ENCODE measurements around the gene SERPINB5.

The SERPINB5 gene

DNA sequence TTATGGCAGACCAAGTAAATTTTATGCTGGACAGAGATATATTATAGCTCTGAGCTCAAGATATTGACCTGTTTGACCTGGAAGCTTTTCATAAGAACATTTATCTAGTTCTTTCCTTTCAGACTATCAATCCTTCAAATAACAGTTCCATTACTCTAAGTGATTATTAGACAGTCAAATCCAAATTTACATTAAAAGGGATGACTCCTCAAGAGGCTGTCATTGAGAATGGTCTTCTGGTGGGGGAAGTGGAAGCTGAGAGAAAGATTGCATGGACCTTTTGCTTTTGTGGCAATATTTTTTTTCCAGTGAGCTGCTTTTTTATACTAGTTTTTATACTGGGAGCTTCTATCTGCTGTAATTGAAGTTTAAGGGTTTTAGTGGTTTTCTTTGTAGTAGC is 50.5 kb downstream of the SERPINB5 start:
- no peak for DNase-seq (ENCODE audit: low read depth in 2 of 2)

DNA sequence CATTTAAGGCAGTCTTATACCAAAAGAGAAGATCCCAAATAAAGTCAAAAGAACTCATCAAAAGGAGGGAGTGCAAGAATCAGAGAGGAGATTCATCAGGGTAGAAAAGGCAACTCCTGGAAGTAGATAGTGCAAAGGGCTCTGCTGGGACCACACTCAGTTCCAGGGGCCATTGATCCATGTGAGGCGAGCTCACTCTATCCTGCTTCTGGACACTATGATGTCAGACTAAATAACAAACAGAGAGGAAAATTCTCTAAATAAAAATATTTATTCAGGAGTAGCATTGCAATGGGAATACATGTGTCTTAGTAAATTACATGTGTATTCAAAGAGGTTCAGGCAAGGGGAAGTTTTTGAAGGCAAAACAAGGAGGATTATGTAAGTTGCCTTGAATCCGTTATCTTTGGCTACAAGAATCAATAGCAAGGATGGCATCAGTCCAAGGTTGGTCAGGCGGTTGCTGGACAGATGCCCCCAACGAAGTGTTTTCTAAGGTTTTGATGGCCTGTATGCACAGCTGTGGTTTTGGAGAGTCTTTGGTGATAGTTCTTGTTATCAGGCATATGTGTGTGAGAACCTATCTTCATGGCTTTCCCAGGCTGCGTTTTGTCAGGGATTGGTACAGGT is 52.2 kb downstream of the SERPINB5 start:
- DNase-seq (ENCODE audit: low read depth in 2 of 2): no peak

DNA sequence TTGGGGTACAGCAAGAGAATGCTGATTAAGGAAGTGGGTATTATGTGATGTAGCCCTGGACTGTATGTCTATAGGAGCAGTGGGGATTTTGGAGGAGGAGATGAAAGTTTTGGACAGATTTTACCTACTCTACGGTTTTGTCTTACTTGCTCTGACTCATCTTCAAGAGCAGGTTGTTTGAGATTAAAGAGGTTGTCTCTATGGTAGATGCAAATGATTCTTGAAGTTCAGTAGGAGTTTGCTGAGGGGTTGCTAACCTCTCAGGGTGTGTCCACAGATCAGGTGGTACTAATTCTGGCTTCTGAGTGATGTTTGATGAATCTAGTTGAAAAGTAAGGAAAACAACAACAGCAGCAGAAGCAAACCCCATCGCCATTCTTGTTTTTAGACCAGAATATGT is 55.7 kb downstream of the SERPINB5 start:
- DNase-seq (ENCODE audit: low read depth in 2 of 2): no peak

DNA sequence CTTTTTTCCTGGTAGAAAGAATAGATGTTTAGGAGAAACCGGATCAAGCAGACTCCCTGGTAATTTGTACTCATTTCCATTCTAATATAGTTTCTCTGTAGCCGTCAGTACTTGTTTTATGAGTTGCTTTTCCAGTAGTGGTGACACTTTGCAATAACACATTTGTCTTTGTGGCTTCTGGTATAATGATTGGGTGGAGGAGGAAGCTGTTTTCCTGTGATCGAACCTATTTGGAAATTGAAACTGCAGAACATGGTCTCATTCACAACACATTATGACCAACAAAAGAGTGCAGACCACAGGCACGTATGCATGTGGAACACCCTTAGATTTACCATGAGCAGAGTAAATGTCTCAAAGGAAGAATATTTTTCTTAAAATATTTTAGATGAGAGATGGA is 57.9 kb downstream of the SERPINB5 start:
- no peak for DNase-seq (ENCODE audit: low read depth in 2 of 2)

DNA sequence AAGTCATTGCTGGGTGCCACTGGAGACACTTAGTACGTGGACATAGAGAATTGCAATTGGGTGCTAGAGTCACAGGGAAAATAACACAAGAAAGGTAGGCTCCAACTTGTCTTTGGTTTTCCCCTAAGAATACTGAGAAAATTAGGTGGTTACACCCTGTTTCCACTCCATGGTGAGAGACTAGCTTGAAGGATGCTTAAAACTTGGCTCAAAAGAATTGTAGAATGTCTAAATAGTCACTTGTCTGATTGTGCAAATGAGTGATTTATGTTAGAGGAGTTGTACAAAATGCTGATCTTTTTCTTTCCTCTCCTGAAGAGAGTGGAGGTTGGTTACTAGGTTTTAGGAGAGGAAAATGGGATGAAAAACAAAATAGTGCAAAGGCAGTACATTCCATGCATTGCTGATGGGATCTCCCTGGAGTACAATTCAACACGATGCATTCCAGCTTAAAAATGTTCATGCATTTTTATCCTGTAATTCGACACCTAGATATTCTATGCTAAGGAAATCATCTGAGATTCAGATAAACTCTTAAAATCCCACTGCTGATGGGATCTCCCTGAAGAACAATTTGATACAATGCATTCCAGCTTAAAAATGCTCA is 63.2 kb downstream of the SERPINB5 start:
- no peak for DNase-seq (ENCODE audit: low read depth in 2 of 2)

DNA sequence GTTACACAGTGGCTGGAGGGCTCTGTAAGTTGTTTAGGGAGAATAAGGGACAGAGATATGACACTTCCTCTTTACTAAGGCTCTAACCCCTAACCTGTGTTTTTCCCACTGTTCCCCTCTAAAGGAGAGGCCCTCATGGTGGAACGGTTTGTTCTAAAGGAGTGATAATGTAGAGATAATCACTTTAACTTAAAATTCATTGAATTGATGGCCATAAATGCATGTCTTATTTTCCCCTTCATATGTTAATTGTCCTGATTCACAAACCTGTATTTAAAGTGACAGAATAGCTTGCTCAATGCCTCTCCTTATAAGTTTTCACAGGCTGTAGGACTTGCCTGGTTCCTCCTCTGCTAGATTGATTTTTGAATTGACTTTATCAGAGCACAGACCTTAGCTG is 65.3 kb downstream of the SERPINB5 start, which contains the start of gene SERPINB12:
Gene SERPINB12 (plus strand): TSS at position 301 of the 400 bp plus-strand sequence. CDS start 13,791 bp downstream, outside the sequence.
- no peak for DNase-seq (ENCODE audit: low read depth in 2 of 2)

DNA sequence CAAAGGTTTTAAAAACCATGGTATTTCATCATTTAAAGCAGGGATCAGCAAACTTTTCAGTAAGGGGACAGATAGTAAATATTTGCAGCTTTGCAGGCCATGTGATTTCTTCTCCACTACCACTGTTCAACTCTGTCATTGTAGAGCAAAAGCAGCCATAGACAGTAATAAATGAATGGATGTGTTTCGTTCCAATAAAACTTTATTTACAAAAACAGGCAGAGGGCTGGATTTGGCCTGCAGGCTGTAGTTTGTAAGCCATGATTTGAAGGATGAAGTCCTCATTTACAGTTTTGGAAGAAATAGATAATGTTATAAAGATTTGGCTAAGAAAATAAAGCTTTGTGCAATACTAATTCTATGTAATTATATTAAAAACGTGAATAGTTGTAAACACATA is 67.3 kb downstream of the SERPINB5 start:
- DNase-seq (ENCODE audit: low read depth in 2 of 2): no peak

DNA sequence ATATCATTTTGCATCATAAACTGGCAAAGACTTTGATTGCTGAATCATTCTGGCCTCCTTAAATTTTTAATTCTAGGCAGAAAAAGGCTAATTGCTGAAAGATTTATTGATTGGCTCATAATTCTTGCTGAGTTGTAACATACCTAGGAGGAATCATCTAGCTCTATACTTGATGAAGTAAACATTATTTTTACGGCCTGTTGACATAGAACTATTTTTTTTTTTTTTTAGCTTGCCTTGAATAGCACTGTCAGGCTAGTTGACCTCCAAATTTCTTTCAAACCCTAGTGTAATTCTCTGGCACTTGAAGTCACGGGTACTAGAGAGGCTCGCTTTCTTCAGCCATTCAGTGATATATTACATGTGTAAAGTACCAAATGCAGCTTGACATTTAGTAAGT is 68.2 kb downstream of the SERPINB5 start:
- no peak for DNase-seq (ENCODE audit: low read depth in 2 of 2)

DNA sequence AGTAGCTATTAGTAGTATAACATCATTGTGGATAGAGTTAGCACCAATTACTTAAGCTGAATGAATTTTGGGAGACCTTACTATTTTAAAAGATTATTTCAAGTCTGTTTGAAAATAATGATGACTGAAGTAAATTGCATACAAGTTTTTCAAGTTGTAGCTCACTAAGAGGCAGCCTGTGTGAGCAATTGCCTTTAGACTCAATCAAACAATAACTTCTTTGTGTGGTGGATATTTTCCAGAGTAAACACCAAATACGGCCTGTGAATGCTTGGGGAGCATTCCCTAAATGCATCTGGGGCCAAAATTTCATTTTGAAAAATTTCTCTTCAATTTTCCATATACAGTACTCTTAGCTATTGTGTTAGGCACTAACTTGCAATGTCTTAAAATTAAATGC is 73.3 kb downstream of the SERPINB5 start:
- no peak for DNase-seq (ENCODE audit: low read depth in 2 of 2)

DNA sequence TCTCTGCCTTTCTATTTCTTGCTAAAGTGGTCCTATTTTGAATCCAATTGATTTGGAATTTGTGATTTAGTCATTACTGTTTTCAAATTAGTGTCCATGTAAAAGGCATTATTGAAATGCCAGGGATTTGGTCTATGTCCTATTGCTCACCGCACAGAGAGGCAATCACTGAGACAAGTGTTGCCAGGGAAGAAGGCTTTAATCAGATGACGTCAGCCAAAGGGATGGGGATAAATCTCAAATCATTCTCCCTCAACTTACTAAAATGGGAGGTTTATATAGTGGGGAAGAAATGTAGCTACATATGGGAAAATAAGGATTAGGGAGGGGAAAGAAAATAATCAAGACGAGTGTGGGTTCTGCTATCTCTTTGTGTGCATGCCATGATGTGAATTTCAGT is 75.0 kb downstream of the SERPINB5 start:
- no peak for DNase-seq (ENCODE audit: low read depth in 2 of 2)

DNA sequence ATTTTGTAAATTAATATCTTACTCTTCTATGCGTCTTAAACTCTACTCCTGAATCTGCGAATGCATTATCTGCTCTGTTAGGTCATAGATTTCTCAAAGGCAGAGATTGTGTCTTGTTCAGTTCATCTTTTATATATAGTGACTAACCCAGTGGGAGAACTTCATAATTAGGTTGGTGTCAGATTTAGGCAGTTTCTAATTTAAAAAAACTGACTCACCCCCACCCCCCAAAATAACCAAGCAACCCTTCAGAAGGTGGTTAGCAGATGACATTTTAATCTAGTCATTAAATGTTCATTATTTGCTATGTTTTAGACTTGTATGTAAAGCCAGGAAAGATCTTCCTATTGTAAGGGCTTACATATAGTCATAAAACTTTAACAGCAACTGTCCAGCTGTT is 75.8 kb downstream of the SERPINB5 start:
- DNase-seq (ENCODE audit: low read depth in 2 of 2): no peak

DNA sequence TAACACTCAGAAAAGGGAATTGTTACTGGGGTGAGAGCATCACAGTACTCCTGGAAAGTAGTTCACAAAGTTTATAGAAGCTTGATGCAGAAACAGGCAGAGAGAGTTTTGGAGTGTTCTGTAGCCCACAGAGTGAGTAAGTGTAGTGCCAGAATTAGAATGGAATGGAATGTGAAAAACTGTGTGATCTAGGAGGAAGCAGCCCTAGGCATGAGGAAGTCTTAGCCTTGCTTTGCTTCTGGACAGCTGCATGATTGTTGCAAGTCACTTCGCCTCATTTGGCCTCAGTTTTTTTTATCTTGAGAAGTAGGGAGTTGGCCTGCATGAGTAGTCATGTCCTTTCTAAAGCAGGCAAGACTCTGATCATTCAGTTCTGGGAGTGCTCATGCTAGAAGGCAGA is 76.3 kb downstream of the SERPINB5 start:
- no peak for DNase-seq (ENCODE audit: low read depth in 2 of 2)

Measured in stimulated activated CD4-positive, alpha-beta T cell treated with anti-CD3 and anti-CD28 coated beads, Interleukin-15, amount 100 ng/mL, for 48 hours (primary cell).